NCI-H2107 treated with DMSO at 0.1 percent for 48 hours (cell line): ENCODE data around the gene ATG16L2.
"Not testable (repeated sequence)": the region's sequence is repeated elsewhere in the genome, so short reads cannot be mapped to it uniquely, and the experiment has no call there.

Source experiments
- DNase-seq: peaks from one replicate; lab custom pipeline; 2025; ENCODE audit not compliant: unreplicated experiment; lab: John Stamatoyannopoulos, UW

Gene ATG16L2

DNA sequence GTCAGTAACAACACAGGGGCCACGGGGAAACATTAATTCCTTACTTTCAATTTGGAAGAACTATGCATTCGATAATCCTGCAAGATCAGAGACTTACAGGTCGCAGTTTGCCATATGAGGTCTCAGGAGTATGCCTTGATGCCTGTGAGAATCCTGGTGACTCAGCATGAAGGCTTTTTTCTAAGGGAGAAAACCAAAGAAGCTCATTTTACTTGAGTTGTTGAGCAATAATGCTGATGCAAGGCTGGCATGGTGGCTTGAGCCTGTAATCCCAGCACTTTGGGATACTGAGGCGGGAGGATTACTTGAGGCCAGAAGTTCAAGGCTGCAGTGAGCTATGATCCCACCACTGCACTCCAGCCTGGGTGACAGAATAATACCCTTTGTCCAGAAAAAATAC is 26.6 kb downstream of the ATG16L2 start:
- DNase-seq: no peak

DNA sequence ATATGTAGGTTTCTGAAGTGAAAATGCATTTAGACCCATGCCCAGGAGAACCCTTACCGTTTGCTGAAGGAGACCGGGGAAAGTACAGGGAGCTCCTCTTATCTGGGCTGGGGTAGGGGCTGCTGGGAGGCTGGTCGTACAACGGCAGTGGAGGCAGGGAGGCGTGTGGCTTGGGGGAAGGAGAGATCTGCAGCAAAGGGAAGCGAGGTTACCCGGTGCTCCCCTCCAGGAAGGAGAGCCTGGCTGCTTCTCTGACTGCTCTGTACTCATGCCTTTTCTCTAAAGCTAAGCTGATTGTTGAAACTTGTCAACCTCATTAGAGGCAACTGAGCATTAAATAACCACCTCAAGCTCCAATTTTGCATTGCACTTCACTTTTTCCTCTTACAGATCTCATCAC is 27.2 kb downstream of the ATG16L2 start:
- no peak for DNase-seq

GRCh38 chr11:72842126-72842525 is 27.9 kb downstream of the ATG16L2 start:
- no peak for DNase-seq

- no peak for DNase-seq
Observed at GRCh38 chr11:72842653-72843330, 28.6 kb downstream of the ATG16L2 start.

- no peak for DNase-seq
Observed at GRCh38 chr11:72844356-72844755, 30.1 kb downstream of the ATG16L2 start.

DNA sequence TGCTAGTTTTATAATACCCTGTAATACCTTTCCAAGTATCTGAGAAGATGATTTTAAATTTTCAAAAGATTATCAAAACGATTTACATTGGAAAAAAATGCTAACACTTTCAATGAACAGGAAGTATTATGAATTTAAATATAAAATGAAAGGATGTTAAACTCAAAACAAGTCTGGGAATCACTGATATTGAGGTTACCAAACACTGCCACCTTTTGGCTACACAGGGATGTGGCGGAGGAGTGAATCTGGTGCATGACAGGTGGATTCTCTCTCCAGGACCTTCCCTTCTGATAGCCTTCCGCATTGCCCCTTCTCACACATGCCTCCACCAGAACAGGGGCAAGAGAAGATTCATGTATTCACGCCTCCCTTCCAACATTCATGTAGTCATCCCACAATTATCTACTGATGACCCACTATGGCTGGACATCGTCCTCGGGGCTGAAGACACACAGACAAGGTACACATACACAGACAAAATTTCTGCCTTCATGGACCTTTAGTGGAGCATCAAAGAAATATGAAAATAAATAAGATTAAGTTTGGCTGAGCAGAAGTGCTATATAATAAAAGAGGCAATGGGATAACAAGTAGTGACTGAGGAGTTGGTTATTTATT is 34.7 kb downstream of the ATG16L2 start:
- DNase-seq: no peak

DNA sequence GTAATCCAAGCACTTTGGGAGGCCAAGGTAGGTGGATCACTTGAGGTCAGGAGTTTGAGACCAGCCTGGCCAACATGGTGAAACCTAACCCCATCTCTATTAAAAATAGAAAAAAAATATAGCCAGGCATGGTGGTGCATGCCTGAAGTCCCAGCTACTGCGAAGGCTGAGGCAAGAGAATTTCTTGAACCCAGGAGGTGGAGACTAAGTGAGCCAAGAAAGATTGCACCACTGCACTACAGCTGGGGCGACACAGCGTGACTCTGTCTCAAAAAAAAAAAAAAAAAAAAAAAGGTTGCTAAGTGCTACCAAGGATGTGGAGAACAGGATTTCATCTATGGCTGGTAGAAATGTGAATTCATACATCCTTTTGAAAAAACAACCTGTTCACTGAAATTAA is 36.6 kb downstream of the ATG16L2 start:
- DNase-seq: no peak

GRCh38 chr11:72851726-72852125 is 37.5 kb downstream of the ATG16L2 start:
- DNase-seq: no peak

DNA sequence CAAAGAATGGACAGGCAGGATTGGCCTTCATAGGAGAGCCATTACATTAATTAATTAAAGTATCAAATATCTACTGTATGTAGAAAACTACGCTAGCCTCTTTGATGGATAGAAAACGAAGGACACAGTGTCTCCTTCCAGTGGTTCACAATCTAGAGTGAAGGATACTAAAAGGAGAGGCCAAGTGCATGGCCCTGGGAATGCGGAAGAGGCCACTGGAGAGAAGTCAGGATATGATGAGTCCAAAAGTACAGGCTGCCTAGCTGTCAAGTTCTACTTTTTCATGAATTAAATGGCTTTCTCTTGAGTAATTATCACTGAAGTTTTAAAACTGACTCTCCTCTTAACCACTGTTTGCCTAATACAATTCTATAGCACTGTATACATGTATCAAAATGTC is 41.9 kb downstream of the ATG16L2 start:
- no peak for DNase-seq

DNA sequence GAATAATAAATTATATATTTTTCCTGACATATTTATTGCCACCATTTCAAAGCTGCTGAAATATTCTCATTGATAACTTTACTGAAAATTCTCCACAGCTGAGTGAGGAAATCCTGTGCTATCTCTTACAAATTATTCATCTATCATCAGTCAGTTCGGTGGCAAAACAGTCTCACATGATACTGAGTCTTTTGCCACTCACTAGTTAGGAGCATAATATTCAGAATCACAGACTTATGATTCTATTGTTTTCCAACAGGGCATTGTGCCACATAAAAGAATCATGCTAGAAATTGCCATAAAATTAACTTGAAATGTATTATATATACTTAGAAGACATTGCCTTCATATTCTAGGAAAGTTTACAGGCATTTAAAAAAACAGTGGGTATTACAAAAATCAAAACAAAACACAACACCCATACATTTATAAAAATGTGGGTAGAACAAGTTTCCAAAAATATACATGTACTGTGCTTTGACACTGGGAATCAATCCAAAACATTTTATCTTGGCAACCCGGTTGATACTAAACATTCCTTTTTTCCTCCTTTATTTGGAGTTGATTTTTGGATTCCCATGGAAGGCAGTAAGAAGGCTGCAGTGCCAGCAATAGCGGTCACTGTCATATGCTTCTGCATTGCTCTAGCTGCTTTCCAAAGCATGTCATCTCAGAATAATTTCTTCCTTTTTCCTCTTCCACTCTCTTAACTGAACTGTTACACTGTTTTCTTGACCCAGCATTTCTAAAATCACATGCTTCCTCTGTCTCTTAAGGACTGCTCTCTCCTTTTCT is 42.5 kb downstream of the ATG16L2 start:
- DNase-seq: no peak

GRCh38 chr11:72858267-72858666 is 44.1 kb downstream of the ATG16L2 start:
- DNase-seq: not testable (repeated sequence)

DNA sequence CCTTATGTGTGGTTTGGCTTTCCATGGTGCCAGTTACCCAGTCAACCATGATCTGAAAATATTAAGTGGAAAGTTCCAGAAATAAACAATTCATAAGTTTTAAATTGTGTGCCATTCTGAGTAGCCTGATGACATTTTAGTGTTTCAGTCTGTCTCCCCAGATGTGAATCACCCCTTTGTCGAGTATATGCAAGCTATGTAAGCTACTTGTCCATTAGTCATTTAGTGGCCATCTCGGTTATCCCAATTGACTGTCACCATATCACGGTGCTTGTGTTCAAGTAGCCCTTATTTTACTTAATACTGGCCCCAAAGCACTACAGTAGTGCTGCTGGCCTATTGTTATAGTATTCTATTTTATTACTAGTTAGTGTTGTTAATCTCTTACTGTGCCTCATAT is 44.9 kb downstream of the ATG16L2 start:
- DNase-seq: no peak

DNA sequence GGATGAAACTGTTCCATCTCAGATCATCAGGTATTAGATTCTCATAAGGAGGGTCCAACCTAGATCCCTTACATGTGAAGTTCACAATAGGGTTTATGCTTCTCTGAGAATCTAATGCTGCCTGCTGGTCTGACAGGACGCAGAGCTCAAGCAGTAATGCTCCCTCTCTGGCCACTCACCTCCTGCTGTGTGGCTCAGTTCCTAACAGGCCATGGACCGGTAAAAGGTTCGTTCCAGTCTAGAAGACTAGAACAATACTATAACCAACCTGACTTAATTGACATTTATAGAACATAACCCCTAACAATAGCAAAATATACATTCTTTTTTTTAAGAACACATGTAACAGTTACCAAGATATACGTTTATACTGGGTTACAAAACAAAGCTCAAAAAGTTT is 45.8 kb downstream of the ATG16L2 start:
- DNase-seq: no peak

DNA sequence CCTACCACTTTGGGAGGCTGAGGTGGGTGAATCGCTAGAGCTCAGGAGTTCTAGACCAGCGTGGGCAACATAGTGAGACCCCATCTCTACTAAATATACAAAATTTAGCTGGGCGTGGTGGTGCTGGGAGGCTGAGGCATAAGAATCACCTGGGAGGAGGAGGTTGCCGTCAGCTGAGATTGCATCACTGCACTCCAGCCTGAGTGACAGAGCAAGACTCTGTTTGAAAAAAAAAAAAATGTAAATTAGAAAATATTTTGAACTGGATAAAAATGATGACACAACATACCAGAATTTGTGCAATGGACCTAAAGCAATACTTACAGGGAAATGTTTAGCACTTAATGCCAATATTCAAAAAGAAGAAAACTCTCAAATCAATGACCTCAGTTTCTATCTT is 46.4 kb downstream of the ATG16L2 start:
- DNase-seq: no peak

- no peak for DNase-seq
Observed at GRCh38 chr11:72863091-72863490, 48.9 kb downstream of the ATG16L2 start.

DNA sequence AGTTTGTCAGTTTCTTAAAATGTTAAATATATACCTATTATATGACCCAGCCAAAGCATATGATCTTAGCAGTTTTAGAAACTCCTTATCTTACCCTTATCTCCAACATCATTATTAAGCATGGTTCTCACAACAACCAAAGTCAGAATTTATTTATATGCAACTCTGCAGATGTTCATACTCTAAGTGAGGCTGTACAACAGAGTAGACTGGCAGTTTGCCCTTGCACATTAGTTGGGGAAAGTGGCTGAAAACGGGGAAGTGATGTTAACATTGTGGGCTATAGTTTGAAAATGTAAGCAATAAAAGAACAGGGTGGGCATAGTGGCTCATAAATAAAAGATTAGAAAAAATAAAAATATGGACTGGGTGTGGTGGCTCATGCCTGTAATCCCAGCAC is 49.7 kb downstream of the ATG16L2 start:
- DNase-seq: no peak

GRCh38 chr11:72864702-72865655 is 50.8 kb downstream of the ATG16L2 start:
- DNase-seq: no peak

DNA sequence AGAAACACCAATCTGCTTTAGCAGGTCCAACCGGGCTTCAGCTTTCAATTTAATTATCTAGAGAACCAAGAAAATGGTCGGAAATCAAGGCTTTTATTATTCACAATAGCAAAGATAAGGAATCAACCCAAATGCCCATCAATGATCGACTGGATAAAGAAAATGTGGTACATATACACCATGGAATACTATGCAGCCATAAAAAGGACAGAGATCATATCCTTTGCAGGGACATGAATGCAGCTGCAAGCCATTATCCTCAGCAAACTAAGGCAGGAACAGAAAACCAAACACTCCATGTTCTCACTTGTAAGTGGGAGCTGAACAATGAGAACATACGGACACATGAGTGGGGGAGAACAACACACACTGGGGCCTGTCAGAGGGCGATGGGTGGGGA is 53.8 kb downstream of the ATG16L2 start:
- no peak for DNase-seq

DNA sequence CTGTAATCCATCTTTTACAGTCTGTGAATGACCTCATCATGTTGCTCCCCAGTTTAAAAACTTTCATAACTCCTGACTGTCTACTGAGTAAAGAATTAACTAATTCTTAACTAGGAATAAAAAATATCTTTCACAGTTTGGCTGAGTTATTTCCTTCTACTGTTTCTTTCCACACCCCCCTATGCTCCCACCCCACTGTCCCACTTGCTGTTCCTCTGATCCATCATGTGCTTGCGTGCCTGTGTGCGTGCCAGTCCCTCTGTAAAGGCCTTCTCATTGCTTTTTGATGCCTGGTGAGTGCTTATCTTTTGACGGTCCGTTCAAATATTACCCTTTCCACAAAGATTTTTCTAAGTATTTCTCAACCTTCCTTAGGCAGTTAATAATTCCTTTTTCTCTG is 55.6 kb downstream of the ATG16L2 start:
- DNase-seq: no peak

DNA sequence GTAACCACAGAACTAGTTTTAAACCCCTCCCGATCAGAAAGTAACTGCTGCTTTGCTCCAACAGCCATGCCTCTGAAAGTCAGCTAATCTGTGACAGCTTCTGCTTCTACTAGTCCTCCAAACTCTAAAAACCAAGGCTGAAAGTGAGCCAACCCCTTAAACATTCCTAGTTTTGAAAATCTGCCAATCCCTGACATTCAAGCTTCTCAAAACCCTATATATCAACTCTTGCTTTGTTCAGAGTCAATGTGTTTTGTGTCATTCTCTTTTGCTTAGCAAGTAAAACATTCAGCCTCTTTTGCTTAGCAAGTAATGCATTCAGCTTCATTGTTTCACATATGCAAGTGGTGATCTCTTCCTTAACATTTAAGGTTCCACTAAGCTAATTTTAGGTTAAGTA is 56.9 kb downstream of the ATG16L2 start:
- DNase-seq: no peak

DNA sequence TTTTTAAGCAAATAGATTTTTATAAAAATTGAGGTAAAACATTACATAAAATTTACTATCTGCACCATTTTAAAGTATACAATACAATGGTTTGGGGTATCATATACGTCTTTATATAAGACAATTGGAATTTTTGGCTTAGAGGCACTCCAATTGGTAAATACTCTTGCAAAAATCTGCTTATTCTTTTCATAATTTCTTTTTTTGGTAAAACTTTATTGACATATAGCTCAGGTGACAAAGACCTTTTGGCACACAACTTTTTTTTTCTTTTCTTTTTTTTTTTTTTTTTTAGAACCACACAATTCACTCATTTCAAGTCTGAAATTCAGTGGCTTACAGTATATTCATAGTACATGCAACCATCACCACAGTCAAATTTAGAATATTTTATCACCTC is 57.8 kb downstream of the ATG16L2 start:
- no peak for DNase-seq
